Glomerular endothelial cell (primary cell): ENCODE results near the gene ZNF264. TPM values are rescaled to one million over a fixed set of nuclear protein-coding genes. Genes with fewer than 3 reads are reported as not detected.
"Not testable (repeated sequence)": the region's sequence is repeated elsewhere in the genome, so short reads cannot be mapped to it uniquely, and the experiment has no call there.

ENCODE experiments used
- DNase-seq: peaks from one replicate; pipeline ENCODE4 v3.0.0-alpha.2; 2011; ENCODE audit warnings: low read depth, low spot score; ENCODE audit errors: extremely low read depth
- total RNA-seq: library from RNA; depleted of rRNA; stranded (reverse); fragments of >200 nt; gene quantifications from 2 replicates; pipeline ENCODE4 v1.2.3, GENCODE V29; 2015

ZNF264 gene
- total RNA-seq, 1 donor from 2014 or later = 31.3 TPM

- no peak for DNase-seq
Measured at GRCh38 chr19:57244513-57244912, 53.2 kb downstream of the ZNF264 start.

DNA sequence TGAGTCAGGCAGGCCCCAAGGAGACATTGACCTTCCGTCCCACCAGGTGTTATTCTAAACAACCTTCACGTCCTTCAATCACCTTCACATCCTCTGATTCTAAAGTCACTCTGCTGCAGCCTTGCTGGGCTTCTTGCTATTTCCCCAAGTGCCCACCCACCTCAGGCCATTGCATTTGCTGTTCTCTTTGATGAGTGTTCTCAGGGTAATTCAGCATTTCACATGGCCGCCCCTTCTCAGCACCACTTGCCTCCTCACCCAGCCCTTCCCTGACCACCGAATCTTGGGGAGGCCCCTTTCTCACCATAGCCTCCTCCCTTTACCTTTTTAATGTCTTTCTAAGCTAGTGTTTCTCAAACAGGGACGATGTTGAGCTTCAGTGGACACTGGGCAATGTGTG is 53.8 kb downstream of the ZNF264 start:
- no peak for DNase-seq

DNA sequence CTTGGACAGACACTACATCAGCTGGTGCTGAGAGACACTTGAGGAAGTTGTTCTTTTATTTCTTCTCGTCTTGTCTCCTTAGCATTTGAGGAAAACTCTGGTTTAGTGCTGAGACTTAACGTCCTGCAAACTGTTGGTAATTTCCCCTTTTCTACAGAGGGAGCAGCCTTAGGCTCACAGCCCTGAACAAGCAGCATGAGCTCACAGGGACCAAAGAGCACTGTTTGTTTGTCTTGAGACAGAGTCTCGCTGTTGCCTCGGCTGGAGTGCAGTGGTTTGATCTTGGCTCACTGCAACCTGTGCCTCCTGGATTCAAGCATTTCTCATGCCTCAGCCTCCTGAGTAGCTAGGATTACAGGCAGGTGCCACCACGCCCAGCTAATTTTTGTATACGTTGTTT is 54.7 kb downstream of the ZNF264 start:
- no peak for DNase-seq

GRCh38 chr19:57248646-57249045 is 57.3 kb downstream of the ZNF264 start:
- DNase-seq = no peak

GRCh38 chr19:57249329-57249728 is 58.0 kb downstream of the ZNF264 start:
- no peak for DNase-seq

DNA sequence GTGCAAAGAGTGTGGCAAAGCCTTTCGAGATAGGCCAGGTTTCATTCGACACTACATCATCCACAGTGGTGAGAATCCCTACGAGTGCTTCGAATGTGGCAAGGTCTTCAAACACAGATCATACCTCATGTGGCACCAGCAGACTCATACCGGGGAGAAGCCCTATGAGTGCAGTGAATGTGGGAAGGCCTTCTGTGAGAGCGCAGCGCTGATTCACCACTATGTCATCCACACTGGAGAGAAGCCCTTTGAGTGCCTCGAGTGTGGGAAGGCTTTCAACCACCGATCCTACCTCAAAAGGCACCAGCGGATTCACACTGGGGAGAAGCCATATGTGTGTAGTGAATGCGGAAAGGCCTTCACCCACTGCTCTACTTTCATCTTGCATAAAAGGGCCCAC is 62.5 kb downstream of the ZNF264 start:
- DNase-seq = not testable (repeated sequence)

GRCh38 chr19:57262044-57262443 is 70.7 kb downstream of the ZNF264 start:
- no peak for DNase-seq

DNA sequence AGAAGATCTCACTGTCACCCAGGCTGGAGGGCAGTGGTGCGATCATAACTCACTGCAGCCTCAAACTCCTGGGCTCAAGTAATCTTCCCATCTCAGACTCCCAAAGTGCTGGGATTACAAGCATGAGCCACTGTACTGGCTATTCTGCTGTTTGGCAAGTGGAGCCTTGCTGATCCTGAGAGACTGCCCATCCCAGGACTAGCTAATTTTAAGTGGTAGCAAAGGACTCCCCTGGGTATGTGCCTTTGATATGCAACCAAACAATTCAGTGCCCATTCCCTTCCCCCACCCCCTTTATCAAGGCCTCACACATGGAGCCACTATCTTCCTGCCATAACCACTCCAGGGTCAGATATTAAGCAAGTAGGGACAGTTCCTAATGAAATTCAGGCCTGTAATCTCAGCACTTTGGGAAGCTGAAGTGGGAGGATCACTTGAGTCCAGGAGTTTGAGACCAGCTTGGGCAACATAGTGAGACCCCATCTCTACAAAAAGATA is 72.0 kb downstream of the ZNF264 start:
- no peak for DNase-seq

DNA sequence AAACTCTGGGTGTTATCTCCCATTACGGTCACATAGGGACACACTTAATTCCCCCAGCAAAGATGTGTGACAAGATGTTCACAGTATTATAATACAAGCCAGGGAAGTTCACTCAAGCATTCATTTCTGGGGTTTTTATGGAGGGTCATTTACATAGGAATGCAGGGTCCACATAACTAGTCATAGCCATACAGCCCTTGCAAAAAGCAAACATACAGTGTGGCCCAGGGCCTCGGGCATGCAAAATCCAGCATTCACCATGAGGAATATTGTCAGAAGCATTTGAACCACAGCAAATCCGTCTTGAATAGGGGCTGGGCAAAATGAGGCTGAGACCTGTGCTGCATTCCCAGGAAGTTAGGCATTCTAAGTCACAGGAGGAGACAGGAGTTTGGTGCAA is 76.0 kb downstream of the ZNF264 start:
- DNase-seq = no peak

DNA sequence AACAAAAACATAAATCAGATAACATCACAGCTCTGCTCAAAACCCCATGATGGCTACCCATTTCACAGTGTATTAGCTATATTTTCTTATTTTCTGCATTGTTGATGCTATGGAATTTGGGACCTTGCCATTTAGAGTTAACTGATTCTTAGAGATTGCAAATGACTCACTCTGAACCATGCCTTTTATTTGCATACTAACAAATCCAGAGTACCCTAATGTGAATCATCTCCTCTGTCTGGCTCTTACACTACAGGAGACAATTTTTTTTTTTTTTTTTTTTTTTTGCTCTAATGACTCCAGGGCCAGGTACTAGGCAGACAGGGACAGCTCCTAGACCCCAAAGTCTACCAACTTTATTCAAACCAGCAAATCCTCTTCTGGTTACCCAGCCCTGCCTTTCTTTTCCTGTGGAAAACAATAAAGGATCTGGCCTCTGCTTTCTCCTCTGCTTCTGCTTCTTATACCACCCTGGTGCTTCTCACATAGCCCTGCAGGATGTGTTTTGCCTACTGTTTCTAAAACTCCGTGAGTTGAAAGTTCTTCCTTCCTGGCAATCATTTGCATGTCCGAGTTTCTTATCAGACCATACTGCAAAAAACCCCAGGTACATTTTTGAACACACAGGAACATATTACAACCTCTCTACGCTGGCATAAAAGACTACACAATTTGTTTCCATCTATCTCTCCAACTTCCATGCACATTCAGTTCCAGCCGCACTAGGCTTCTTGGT is 78.4 kb downstream of the ZNF264 start:
- peak; percentile 44 for DNase-seq

- DNase-seq = no peak
Measured at GRCh38 chr19:57271280-57271679, 80.0 kb downstream of the ZNF264 start.

Other genes starting within 250 kb of the ZNF264 start
- gene USP29, start 71.5 kb upstream of the ZNF264 start, total RNA-seq = not detected in 2 replicates
- gene ZIM3, start 46.3 kb upstream of the ZNF264 start, total RNA-seq = not detected in 2 replicates
- not detected in 2 replicates for gene DUXA, start 24.0 kb upstream of the ZNF264 start, total RNA-seq
- 0.58 TPM in 1 of 2 replicates, not detected in the other for gene AURKC, start 39.5 kb downstream of the ZNF264 start, total RNA-seq
- gene ZNF805, start 49.1 kb downstream of the ZNF264 start, total RNA-seq = 8.6 and 15.3 TPM in 2 replicates
- 37.5 and 57.5 TPM in 2 replicates for gene ZNF460, start 89.0 kb downstream of the ZNF264 start, total RNA-seq
- 6.2 and 8.3 TPM in 2 replicates for gene ZNF543, start 129.0 kb downstream of the ZNF264 start, total RNA-seq
- gene ZNF304, start 159.8 kb downstream of the ZNF264 start, total RNA-seq = 6.3 and 7.2 TPM in 2 replicates
- gene TRAPPC2B, start 172.1 kb downstream of the ZNF264 start, total RNA-seq = 23.5 and 24.6 TPM in 2 replicates
- gene ZNF547, start 172.1 kb downstream of the ZNF264 start, total RNA-seq = 2.3 and 6.1 TPM in 2 replicates
- gene ZNF548, start 198.4 kb downstream of the ZNF264 start, total RNA-seq = 9.9 and 13.8 TPM in 2 replicates
- 3.0 and 5.1 TPM in 2 replicates for gene ZNF17, start 219.7 kb downstream of the ZNF264 start, total RNA-seq
- gene ZNF749, start 243.8 kb downstream of the ZNF264 start, total RNA-seq = 7.5 and 8.0 TPM in 2 replicates